Trophoblast cell (in vitro differentiated cells and primary cell): Measurements from ENCODE around the gene FHOD3.
A peak's percentile ranks its signal among the peaks of the same experiment; 100 is the strongest.

Experiments
- DNase-seq, 2 donors: peaks; one replicate each; pipeline ENCODE4 v3.0.0-alpha.2; 2016
- H2AFZ ChIP-seq: 2 replicates; pipeline ENCODE4 v1.6.1; 2013; ENCODE audit warnings: low read length, moderate library complexity, mild to moderate bottlenecking; ENCODE audit not compliant: insufficient read depth, poor library complexity
- H2AK5ac ChIP-seq: 2 replicates; pipeline ENCODE4 v1.6.1; 2013; ENCODE audit warnings: mild to moderate bottlenecking, low read length
- H2BK120ac ChIP-seq: 2 replicates; pipeline ENCODE4 v1.6.1; 2013; ENCODE audit warnings: low read length, mild to moderate bottlenecking, moderate library complexity; ENCODE audit not compliant: insufficient read depth, poor library complexity
- H2BK12ac ChIP-seq: 2 replicates; pipeline ENCODE4 v1.6.1; 2013; ENCODE audit warnings: mild to moderate bottlenecking, low read length, moderate library complexity
- H2BK5ac ChIP-seq: 2 replicates; pipeline ENCODE4 v1.6.1; 2013; ENCODE audit warnings: low read length, low read depth, moderate library complexity, mild to moderate bottlenecking; ENCODE audit not compliant: poor library complexity
- H3K14ac ChIP-seq: 2 replicates; pipeline ENCODE4 v1.6.1; 2013; ENCODE audit warnings: mild to moderate bottlenecking, low read length
- H3K18ac ChIP-seq: 2 replicates; pipeline ENCODE4 v1.6.1; 2013; ENCODE audit warnings: mild to moderate bottlenecking, low read length
- H3K23ac ChIP-seq: 2 replicates; pipeline ENCODE4 v1.6.1; 2013; ENCODE audit warnings: low read length
- H3K27ac ChIP-seq: 2 replicates; pipeline ENCODE4 v1.5.1; 2013; ENCODE audit warnings: low read depth, mild to moderate bottlenecking, inconsistent platforms, low read length, moderate library complexity
- H3K27me3 ChIP-seq: 2 replicates; pipeline ENCODE4 v1.6.1; 2013; ENCODE audit warnings: inconsistent platforms, mild to moderate bottlenecking, low read length, moderate library complexity; ENCODE audit not compliant: insufficient read depth
- H3K36me3 ChIP-seq, 2 experiments: 1 replicate in 1 of 2; 2 replicates in 1 of 2; pipeline ENCODE4 v1.6.1; 2013; ENCODE audit warnings: low read length in 2 of 2, mild to moderate bottlenecking in 2 of 2, moderate library complexity in 1 of 2; ENCODE audit not compliant: insufficient read depth in 2 of 2, control insufficient read depth in 1 of 2
- H3K4ac ChIP-seq: 2 replicates; pipeline ENCODE4 v1.6.1; 2013; ENCODE audit warnings: low read depth, mild to moderate bottlenecking, low read length, moderate library complexity
- H3K4me1 ChIP-seq, 2 experiments: 1 replicate in 1 of 2; 2 replicates in 1 of 2; pipeline ENCODE4 v1.6.1; 2013; ENCODE audit warnings: low read length in 2 of 2, mild to moderate bottlenecking in 2 of 2, moderate library complexity in 1 of 2; ENCODE audit not compliant: insufficient read depth in 2 of 2, control insufficient read depth in 1 of 2
- H3K4me2 ChIP-seq: 2 replicates; pipeline ENCODE4 v1.6.1; 2013; ENCODE audit warnings: inconsistent platforms, mild to moderate bottlenecking, low read length, moderate library complexity
- H3K4me3 ChIP-seq: 2 replicates; pipeline ENCODE4 v1.5.1; 2013; ENCODE audit warnings: mild to moderate bottlenecking, low read depth, low read length, inconsistent platforms
- H3K79me1 ChIP-seq: one replicate; pipeline ENCODE4 v1.6.1; 2013; ENCODE audit warnings: low read length
- H3K79me2 ChIP-seq: 2 replicates; pipeline ENCODE4 v1.6.1; 2013; ENCODE audit warnings: low read length, mild to moderate bottlenecking; ENCODE audit not compliant: control insufficient read depth, insufficient read depth, poor library complexity
- H3K9ac ChIP-seq: 2 replicates; pipeline ENCODE4 v1.6.1; 2013; ENCODE audit warnings: mild to moderate bottlenecking, low read length
- H3K9me3 ChIP-seq: 2 replicates; pipeline ENCODE4 v1.6.1; 2013; ENCODE audit warnings: low read depth, mild to moderate bottlenecking, control low read depth, inconsistent platforms, low read length; ENCODE audit not compliant: insufficient read depth
- H4K12ac ChIP-seq: 2 replicates; pipeline ENCODE4 v1.6.1; 2013; ENCODE audit warnings: low read depth, mild to moderate bottlenecking, low read length, moderate library complexity
- H4K8ac ChIP-seq: 2 replicates; pipeline ENCODE4 v1.6.1; 2013; ENCODE audit warnings: low read depth, mild to moderate bottlenecking, low read length, moderate library complexity
- H4K91ac ChIP-seq: one replicate; pipeline ENCODE4 v1.6.1; 2013; ENCODE audit warnings: low read depth, mild to moderate bottlenecking, low read length, moderate library complexity
- WGBS: extraction: QIAGEN DNeasy Blood & Tissue Kit; methylation state at CpG from one replicate; pipeline ENCODE4 v1.1.7; 2013; ENCODE audit warnings: missing lambda C conversion rate; ENCODE audit not compliant: insufficient read length, insufficient coverage; ENCODE audit errors: extremely low coverage; 5-methylcytosine and 5-hydroxymethylcytosine counted together

Gene FHOD3

GRCh38 chr18:36392979-36393287 is 95.4 kb downstream of the FHOD3 start:
- H3K4ac ChIP-seq: no peak overlapping the region
- no CpG with 5 or more reads among the region's 3 CpGs for WGBS
- no peaks in the 10 kb centered on the region for H3K9me3 ChIP-seq
- H2AK5ac ChIP-seq: no peak overlapping the region
- no peak overlapping the region for H2BK120ac ChIP-seq
- no peak overlapping the region for H3K14ac ChIP-seq
- H3K27me3 ChIP-seq: no peaks in the 10 kb centered on the region
- no peak overlapping the region for H3K4me2 ChIP-seq
- H2AFZ ChIP-seq: no peak overlapping the region
- no peak overlapping the region for H2BK5ac ChIP-seq
- H4K12ac ChIP-seq: no peak overlapping the region
- H3K18ac ChIP-seq: no peak overlapping the region
- H3K79me2 ChIP-seq: no peaks in the 10 kb centered on the region
- peaks cover 4% of the 10 kb centered on the region for H3K79me1 ChIP-seq
- no peak overlapping the region for H4K91ac ChIP-seq
- H2BK12ac ChIP-seq: no peak overlapping the region
- H3K36me3 ChIP-seq: peaks cover 0 to 2% of the 10 kb centered on the region in 2 experiments
- no peak overlapping the region for H3K23ac ChIP-seq
- no peak overlapping the region for H3K9ac ChIP-seq
- no peak overlapping the region for H4K8ac ChIP-seq
- H3K27ac ChIP-seq: no peak overlapping the region
- peak; percentile 58 to 74 for DNase-seq
- no peak overlapping the region for H3K4me3 ChIP-seq
- H3K4me1 ChIP-seq: peaks cover 21 to 26% of the 10 kb centered on the region in 2 experiments

- no peak overlapping the region for H3K18ac ChIP-seq
- H3K79me2 ChIP-seq: no peaks in the 10 kb centered on the region
- H2BK120ac ChIP-seq: no peak overlapping the region
- H4K91ac ChIP-seq: no peak overlapping the region
- no peaks in the 10 kb centered on the region for H3K27me3 ChIP-seq
- no peak overlapping the region for H3K27ac ChIP-seq
- H2BK12ac ChIP-seq: no peak overlapping the region
- no peak overlapping the region for H4K12ac ChIP-seq
- no peak overlapping the region for H3K4me3 ChIP-seq
- no peak overlapping the region for H2AK5ac ChIP-seq
- H3K14ac ChIP-seq: no peak overlapping the region
- WGBS: no CpG with 5 or more reads among the region's 3 CpGs
- DNase-seq: peak; percentile 82 to 95
- peaks cover 0 to 2% of the 10 kb centered on the region in 2 experiments for H3K36me3 ChIP-seq
- peaks cover 28 to 33% of the 10 kb centered on the region in 2 experiments for H3K4me1 ChIP-seq
- no peak overlapping the region for H3K4me2 ChIP-seq
- H3K9ac ChIP-seq: no peak overlapping the region
- peaks cover 4% of the 10 kb centered on the region for H3K79me1 ChIP-seq
- H2AFZ ChIP-seq: no peak overlapping the region
- no peak overlapping the region for H3K4ac ChIP-seq
- H4K8ac ChIP-seq: no peak overlapping the region
- no peak overlapping the region for H3K23ac ChIP-seq
- no peak overlapping the region for H2BK5ac ChIP-seq
- H3K9me3 ChIP-seq: no peaks in the 10 kb centered on the region
Observed at GRCh38 chr18:36394486-36394885, 97.0 kb downstream of the FHOD3 start.

- Histone ChIP-seq H3K9me3 (no peaks in the 10 kb centered on the region), H3K4me3 (no peak overlapping the region), H3K18ac (no peak overlapping the region), H2AFZ (no peak overlapping the region), H3K79me1 (peaks cover 2% of the 10 kb centered on the region), H2BK120ac (no peak overlapping the region), H3K4ac (no peak overlapping the region), H2AK5ac (no peak overlapping the region), H3K14ac (no peak overlapping the region), H3K9ac (no peak overlapping the region), H4K12ac (no peak overlapping the region), H3K4me1 (peaks cover 19 to 31% of the 10 kb centered on the region in 2 experiments), H3K23ac (no peak overlapping the region), H3K36me3 (peaks cover 0 to 4% of the 10 kb centered on the region in 2 experiments), H2BK5ac (no peak overlapping the region), H2BK12ac (no peak overlapping the region), H4K8ac (no peak overlapping the region), H3K27ac (no peak overlapping the region), H3K79me2 (no peaks in the 10 kb centered on the region), H3K27me3 (no peaks in the 10 kb centered on the region), H4K91ac (no peak overlapping the region), H3K4me2 (no peak overlapping the region)
- no peak for DNase-seq
Observed at GRCh38 chr18:36396190-36396589, 98.7 kb downstream of the FHOD3 start.

- Histone ChIP-seq H4K12ac (no peak overlapping the region), H3K79me1 (no peaks in the 10 kb centered on the region), H2BK12ac (no peak overlapping the region), H3K27me3 (no peaks in the 10 kb centered on the region), H2BK5ac (no peak overlapping the region), H4K91ac (no peak overlapping the region), H2AFZ (no peak overlapping the region), H3K4me1 (peaks cover 13 to 27% of the 10 kb centered on the region in 2 experiments), H3K9me3 (no peaks in the 10 kb centered on the region), H3K4me2 (no peak overlapping the region), H3K4ac (no peak overlapping the region), H3K79me2 (no peaks in the 10 kb centered on the region), H3K36me3 (peaks cover 0 to 2% of the 10 kb centered on the region in 2 experiments), H3K9ac (no peak overlapping the region), H3K18ac (no peak overlapping the region), H3K14ac (no peak overlapping the region), H2AK5ac (no peak overlapping the region), H2BK120ac (no peak overlapping the region), H4K8ac (no peak overlapping the region), H3K4me3 (no peak overlapping the region), H3K23ac (no peak overlapping the region), H3K27ac (no peak overlapping the region)
- no peak for DNase-seq
Observed at GRCh38 chr18:36397033-36397432, 99.5 kb downstream of the FHOD3 start.
